GM10266 (cell line): ENCODE results near the gene CCDC13.

Source experiments
- DNase-seq: peaks from one replicate; pipeline ENCODE4 v3.0.0; 2012; ENCODE audit errors: extremely low spot score
- TF ChIP-seq, protein P1 (sequence below): IDR thresholded peaks from 2 replicates; pipeline ENCODE4 v1.5.1; 2012; ENCODE audit warnings: mild to moderate bottlenecking, low read depth; ENCODE audit not compliant: control insufficient read depth, insufficient read depth; ENCODE audit errors: missing control alignments

CCDC13 gene

GRCh38 chr3:42745291-42745745 is 27.7 kb downstream of the CCDC13 start:
- no peak for DNase-seq
- TF ChIP-seq, protein P1, sequence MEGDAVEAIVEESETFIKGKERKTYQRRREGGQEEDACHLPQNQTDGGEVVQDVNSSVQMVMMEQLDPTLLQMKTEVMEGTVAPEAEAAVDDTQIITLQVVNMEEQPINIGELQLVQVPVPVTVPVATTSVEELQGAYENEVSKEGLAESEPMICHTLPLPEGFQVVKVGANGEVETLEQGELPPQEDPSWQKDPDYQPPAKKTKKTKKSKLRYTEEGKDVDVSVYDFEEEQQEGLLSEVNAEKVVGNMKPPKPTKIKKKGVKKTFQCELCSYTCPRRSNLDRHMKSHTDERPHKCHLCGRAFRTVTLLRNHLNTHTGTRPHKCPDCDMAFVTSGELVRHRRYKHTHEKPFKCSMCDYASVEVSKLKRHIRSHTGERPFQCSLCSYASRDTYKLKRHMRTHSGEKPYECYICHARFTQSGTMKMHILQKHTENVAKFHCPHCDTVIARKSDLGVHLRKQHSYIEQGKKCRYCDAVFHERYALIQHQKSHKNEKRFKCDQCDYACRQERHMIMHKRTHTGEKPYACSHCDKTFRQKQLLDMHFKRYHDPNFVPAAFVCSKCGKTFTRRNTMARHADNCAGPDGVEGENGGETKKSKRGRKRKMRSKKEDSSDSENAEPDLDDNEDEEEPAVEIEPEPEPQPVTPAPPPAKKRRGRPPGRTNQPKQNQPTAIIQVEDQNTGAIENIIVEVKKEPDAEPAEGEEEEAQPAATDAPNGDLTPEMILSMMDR, result no peak

- no peak for DNase-seq
- TF ChIP-seq, protein P1, result no peak
These were observed 29.7 kb downstream of the CCDC13 start for GRCh38 chr3:42743204-42743995.

GRCh38 chr3:42742688-42743087 is 30.4 kb downstream of the CCDC13 start:
- TF ChIP-seq, protein P1, result no peak
- no peak for DNase-seq

DNA sequence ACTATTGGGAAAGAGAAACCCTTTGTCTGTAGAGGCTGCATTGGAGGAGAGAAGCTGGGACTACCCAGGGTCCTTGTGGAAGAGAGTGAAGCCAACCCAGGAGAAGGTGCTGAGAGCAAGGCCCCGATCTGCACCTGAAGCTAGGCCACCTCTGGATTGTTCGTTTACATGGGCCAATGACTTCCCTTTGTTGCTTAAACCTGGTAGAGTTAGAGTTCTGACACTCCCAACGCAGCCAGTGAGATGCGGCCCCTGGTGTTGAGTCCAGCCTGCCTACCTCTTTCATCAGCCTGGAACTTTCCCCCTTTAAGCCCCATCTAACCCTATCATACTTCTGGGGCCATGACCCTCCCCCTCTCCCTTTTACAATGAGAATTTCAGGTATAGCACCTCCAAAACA is 30.8 kb downstream of the CCDC13 start:
- no peak for DNase-seq
- TF ChIP-seq, protein P1, result no peak

DNA sequence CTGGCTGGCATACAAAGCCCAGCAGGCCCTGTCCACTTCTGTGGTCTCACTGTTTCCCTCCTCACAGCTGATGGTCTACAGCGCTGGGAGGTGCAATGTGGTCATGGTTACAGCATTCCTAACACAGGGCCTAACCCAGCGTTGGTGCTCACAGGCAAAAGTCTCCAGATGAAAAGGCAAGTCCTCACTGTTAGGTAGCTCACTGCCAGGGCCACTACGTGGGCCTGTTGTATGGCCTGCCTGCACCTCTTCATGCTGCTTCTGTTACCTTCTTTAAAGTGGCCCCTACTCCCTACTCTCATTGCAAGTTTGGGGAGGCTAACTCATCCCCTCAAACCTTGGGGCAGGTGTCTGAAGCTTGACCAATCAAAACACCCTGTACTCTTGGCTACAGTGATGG is 31.3 kb downstream of the CCDC13 start:
- DNase-seq, result no peak
- TF ChIP-seq, protein P1, result no peak

GRCh38 chr3:42739401-42740158 is 33.5 kb downstream of the CCDC13 start:
- TF ChIP-seq, protein P1, result no peak
- DNase-seq, result no peak

- TF ChIP-seq, protein P1, result no peak
- DNase-seq, result no peak
These were observed 36.5 kb downstream of the CCDC13 start for GRCh38 chr3:42736531-42736930.
